Glomerular visceral epithelial cell (primary cell): Measurements from ENCODE around the gene CCDC102B.
"Not testable (repeated sequence)": the region's sequence is repeated elsewhere in the genome, so short reads cannot be mapped to it uniquely, and the experiment has no call there.

ENCODE experiments used
- DNase-seq: peaks from one replicate; pipeline ENCODE4 v3.0.0-alpha.2; 2016; ENCODE audit errors: extremely low spot score

CCDC102B gene

GRCh38 chr18:68797871-68798270 is at the start of gene CCDC102B:
Gene CCDC102B, plus strand, starts transcription at chr18:68798080. Its CDS starts 38,684 bp downstream, at chr18:68836764.
- DNase-seq = no peak

DNA sequence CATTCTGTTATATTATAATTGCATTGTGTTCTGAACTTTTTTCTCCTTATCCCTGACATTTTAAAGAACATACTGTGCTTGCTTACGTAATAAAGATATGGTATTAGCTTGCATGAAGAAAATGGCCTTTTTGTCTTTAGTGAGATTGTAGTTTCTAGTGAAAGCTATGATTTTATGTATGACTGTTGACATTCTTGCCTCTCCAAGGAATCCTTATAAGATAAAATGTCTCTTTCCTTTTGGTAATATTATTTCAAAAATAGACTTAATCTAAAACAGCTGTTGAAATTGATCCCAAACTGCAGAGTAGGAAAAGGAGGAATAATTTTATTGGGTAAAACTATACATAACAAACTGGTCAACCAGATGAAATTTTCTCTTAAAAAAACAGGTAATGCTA is 40.8 kb upstream of the CCDC102B start:
- no peak for DNase-seq

GRCh38 chr18:68759308-68759707 is 38.6 kb upstream of the CCDC102B start:
- DNase-seq = no peak

DNA sequence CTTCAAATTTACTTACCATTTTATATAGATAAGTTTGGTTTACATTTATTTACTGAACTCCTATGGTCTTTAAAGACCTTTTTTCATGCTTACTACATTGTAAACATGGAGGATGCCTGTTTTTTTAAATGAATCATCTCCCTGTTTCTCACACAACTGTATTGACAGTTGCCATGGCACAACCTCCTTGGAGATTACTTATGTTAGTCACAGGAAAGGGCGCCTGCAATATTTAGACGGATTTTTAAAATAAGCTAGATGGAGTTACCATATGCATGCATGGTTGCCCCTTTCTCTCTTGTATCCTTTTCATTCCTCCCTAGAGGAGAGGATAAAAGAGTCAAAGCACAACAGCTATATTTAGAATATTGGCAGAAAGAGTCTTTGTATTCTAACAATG is 34.8 kb upstream of the CCDC102B start:
- DNase-seq = no peak

DNA sequence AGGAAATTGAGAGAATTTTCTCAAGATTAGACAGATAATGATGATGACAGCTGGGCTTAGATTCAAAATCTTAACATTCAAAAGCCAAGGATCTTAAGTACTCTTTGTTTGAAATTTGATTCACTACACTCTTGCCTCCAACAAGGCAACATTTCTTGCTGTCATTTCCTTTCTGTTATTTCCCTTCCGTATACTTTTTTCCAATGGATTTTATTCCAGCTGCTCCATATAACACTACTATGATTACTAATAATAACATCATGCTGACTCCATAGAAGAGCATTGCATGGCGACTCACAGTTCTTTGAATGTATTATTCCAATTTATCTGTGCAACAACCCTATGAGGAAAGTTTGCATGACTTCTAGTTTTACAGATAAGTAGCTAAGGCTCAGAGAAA is 33.9 kb upstream of the CCDC102B start:
- no peak for DNase-seq

DNA sequence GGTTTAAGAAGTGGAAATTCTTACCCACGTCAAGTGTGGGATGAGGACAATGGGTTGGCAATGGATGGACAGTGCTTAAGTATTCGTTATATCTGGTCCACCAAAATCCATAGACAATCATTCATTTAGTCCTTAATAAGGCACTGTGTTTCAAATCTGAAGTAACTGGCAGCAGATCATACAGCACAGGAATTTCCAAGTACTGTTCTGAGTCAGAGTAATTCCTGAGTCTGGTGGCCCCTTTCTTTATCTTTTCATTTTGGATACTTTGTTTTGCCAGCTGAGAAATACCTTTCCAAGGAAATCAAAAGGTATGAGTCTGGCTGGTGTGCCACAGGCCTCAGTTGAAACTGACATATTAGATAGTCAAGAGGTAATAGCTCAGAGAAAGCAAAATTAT is 31.4 kb upstream of the CCDC102B start:
- no peak for DNase-seq

GRCh38 chr18:68769461-68769860 is 28.4 kb upstream of the CCDC102B start:
- DNase-seq = no peak

GRCh38 chr18:68772268-68772667 is 25.6 kb upstream of the CCDC102B start:
- no peak for DNase-seq

DNA sequence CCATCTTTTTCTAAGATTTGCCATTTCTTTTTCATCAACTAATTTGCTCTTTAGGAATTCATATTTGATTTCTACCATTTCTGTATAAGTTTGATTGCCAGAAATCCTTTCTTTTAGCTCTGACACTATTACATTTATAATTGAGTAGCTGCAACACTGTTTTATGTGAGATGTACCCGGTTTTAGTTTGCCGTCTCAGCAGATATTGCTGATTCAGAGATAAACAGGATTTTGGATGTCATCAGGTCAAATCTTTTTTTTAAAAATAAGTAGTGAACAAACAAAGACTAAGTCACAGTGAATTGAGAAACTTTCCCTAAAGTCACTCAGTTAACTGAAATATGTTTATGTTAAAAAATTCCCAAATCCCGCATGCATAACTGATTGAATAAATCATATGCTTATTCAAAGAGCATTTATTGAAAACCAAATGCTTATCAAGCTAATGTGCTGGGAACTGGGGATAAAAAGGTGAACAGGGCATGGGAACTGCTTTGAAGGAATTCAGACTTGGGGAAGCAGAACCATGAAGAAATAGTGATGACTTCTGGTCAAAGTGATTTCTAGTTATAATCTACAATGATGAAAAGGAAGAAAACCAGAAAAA is 19.5 kb upstream of the CCDC102B start:
- no peak for DNase-seq

DNA sequence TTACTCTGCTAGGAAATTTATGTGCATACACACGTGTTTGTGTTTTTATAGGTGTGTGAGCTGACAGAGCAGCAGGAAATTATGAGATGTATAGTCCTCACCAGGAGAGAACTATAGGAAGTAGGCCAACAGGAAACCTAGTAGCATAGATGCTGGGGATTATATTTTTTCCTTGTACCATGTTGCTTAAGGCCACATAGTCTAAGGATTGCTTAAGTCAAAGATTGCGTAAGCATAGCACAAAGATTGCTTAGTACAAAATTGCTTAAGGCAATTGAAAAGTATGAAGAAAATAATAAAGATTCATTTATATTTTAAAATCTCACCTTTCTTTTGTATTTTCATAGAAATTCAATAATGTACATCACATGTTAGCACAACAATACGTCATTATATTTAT is 18.7 kb upstream of the CCDC102B start:
- DNase-seq = no peak

- DNase-seq = no peak
Observed at GRCh38 chr18:68780802-68781635, 16.9 kb upstream of the CCDC102B start.

GRCh38 chr18:68783506-68783905 is 14.4 kb upstream of the CCDC102B start:
- no peak for DNase-seq

DNA sequence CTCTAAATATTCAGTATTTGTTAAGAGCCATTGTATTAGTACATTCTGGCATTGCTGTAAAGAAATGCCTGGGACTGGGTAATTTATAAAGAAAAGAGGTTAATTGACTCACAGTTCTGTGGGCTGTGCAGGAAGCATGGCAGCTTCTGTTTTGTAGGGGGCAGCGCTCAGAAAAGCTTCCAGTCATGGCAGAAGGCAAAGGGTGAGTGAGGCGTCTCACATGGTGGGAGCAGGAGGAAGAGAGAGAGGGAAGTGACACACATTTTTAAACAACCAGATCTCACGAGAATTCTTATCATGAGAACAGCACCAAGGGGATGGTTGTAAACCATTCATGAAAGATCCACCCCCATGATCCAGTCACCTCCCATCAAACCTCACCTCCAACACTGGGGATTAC is 13.8 kb upstream of the CCDC102B start:
- DNase-seq = no peak

- DNase-seq = not testable (repeated sequence)
Observed at GRCh38 chr18:68790290-68790689, 7.6 kb upstream of the CCDC102B start.

DNA sequence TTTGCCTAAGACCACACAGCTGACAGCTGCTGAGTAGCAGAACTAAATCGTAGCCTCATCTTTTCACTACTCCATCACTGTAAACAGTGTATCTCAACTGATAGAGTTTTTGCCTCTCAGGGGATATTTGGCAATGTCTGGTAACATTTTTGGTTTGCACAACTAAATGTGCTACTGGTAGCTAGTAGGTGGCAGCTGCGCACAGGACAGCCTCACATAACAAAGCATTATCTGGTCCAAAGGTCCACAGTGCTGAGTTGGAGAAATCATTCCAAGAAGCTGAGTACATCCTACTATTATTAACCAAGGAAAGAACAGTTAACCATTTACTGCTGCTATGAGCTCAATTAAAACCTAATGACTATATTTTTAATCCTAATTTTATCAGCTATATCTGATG is 6.1 kb upstream of the CCDC102B start:
- DNase-seq = no peak

GRCh38 chr18:68793951-68794350 is 3.9 kb upstream of the CCDC102B start:
- DNase-seq = no peak

GRCh38 chr18:68796936-68797690 is 767 bp upstream of the CCDC102B start:
- DNase-seq = peak; percentile 9

GRCh38 chr18:68800075-68800474 is 2.2 kb downstream of the CCDC102B start:
- no peak for DNase-seq

DNA sequence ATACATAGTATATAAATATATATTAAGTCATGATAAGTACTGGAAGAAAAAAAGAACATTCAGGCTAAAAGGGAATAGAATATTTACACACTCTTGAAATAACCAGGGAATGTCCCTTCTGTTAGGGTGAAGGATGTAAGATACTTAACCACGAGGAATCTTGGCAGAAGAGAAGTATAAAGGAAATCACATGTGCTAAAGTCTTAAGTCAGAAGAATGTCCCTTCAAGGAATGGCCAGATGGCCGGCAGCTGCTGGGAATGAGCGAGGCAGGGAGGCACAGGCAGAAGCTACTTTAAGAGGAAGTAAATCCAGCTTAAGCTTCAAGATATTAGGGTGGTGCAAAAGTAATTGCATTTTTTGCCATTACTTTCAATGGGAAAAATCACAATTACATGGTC is 5.5 kb downstream of the CCDC102B start:
- DNase-seq = no peak

GRCh38 chr18:68817584-68817983 is 19.7 kb downstream of the CCDC102B start:
- no peak for DNase-seq

GRCh38 chr18:68818584-68818983 is 20.7 kb downstream of the CCDC102B start:
- DNase-seq = no peak

DNA sequence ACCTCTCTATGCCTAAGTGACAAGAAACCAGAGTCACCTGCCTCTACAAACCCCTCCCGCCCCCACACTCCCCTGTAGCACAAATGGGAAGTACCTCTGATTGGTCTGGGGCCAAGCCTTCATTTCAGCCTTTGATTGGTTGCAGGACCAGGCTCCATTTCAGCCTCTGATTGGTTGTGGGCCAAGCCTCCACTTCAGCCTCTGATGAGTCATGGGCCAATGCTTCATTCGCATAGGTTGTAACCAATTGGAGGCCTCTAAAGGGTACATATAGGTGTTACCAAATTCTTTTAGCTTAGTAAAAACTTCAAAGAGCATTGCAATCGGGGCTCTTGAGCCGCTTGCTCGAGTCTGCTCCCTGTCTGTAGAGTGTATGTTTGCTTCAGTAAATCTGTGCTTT is 25.0 kb downstream of the CCDC102B start:
- DNase-seq = no peak

GRCh38 chr18:68826121-68826520 is 28.2 kb downstream of the CCDC102B start:
- no peak for DNase-seq
